H1 (cell line): ENCODE data around the gene IREB2. TPM values are rescaled to one million over a fixed set of nuclear protein-coding genes. Genes with fewer than 3 reads are reported as not detected.
A peak's percentile ranks its signal among the peaks of the same experiment; 100 is the strongest.

ENCODE experiments used
- CTCF ChIA-PET: fragments of 300-600 bp; sonication (Branson Sonifier 250); formaldehyde crosslinking; loops from one replicate; lab custom pipeline; 2021; ENCODE audit not compliant: partially characterized antibody; lab: Charles Lee
- POLR2A ChIA-PET: fragments of 300-600 bp; sonication (Branson Sonifier 250); formaldehyde crosslinking; loops from one replicate; lab custom pipeline; 2021; ENCODE audit warnings: inconsistent platforms; ENCODE audit not compliant: partially characterized antibody; lab: Charles Lee
- DNase-seq, 2 experiments: peaks; one replicate each; pipeline versions ENCODE4 v3.0.0 to v3.0.0-alpha.2; 2010 to 2022; ENCODE audit warnings: low spot score in 2 of 2, low read depth in 1 of 2, mixed read lengths in 1 of 2
- FAIRE-seq: peaks from 2 replicates; lab custom pipeline; 2011; peaks lifted over from hg19 to GRCh38; lab: Jason Lieb, UNC
- H2AFZ ChIP-seq: 2 replicates; pipeline ENCODE4 v1.8.1; 2012; ENCODE audit warnings: low read length, inconsistent platforms
- H2AK5ac ChIP-seq: 2 replicates; pipeline ENCODE4 v1.6.1; 2013; ENCODE audit warnings: low read depth, low read length
- H2BK120ac ChIP-seq: replicated peaks from 2 replicates; pipeline ENCODE3; 2013; ENCODE audit warnings: low read depth, low read length, inconsistent platforms
- H2BK12ac ChIP-seq: 2 replicates; pipeline ENCODE4 v1.6.1; 2013; ENCODE audit warnings: low read depth, low read length
- H2BK15ac ChIP-seq: 2 replicates; pipeline ENCODE4 v1.6.1; 2013; ENCODE audit warnings: low read length
- H2BK20ac ChIP-seq: 2 replicates; pipeline ENCODE4 v1.6.1; 2013; ENCODE audit warnings: low read length
- H2BK5ac ChIP-seq: 2 replicates; pipeline ENCODE4 v1.6.1; 2013; ENCODE audit warnings: low read depth, low read length
- H3K14ac ChIP-seq: 2 replicates; pipeline ENCODE4 v1.6.1; 2013; ENCODE audit warnings: inconsistent platforms; ENCODE audit not compliant: insufficient read length
- H3K18ac ChIP-seq: 2 replicates; pipeline ENCODE4 v1.6.1; 2013; ENCODE audit warnings: low read length; ENCODE audit errors: extremely low read depth
- H3K23ac ChIP-seq: 2 replicates; pipeline ENCODE4 v1.6.1; 2013; ENCODE audit warnings: inconsistent platforms; ENCODE audit not compliant: insufficient read length
- H3K23me2 ChIP-seq: 2 replicates; pipeline ENCODE4 v1.6.1; 2013; ENCODE audit warnings: low read depth, low read length
- H3K27ac ChIP-seq: 2 replicates; pipeline ENCODE4 v1.6.1; 2011; ENCODE audit warnings: low read depth, low read length, inconsistent platforms
- H3K27me3 ChIP-seq, 4 experiments: replicated peaks in 1 of 4; 1 replicate in 1 of 4; 2 replicates in 3 of 4; pipeline versions ENCODE4 v1.6.1 to v1.8.1; 2011 to 2013; ENCODE audit warnings: low read length in 3 of 4, mild to moderate bottlenecking in 3 of 4, inconsistent platforms in 2 of 4, mixed read lengths in 2 of 4, moderate library complexity in 1 of 4; ENCODE audit not compliant: control insufficient read depth in 3 of 4, insufficient read depth in 3 of 4; ENCODE audit errors: extremely low read depth in 1 of 4
- H3K36me3 ChIP-seq, 4 experiments: 2 replicates each; pipeline versions ENCODE4 v1.6.1 to v1.8.1; 2011 to 2013; ENCODE audit warnings: mild to moderate bottlenecking in 4 of 4, low read length in 3 of 4, moderate library complexity in 2 of 4, control low read depth in 1 of 4, inconsistent platforms in 1 of 4; ENCODE audit not compliant: insufficient read depth in 4 of 4, control insufficient read depth in 2 of 4
- H3K4ac ChIP-seq: replicated peaks from 2 replicates; pipeline ENCODE3; 2013; ENCODE audit warnings: low read length, low read depth, mixed read lengths, inconsistent platforms; ENCODE audit not compliant: insufficient read length
- H3K4me1 ChIP-seq, 4 experiments: replicated peaks in 1 of 4; 1 replicate in 1 of 4; 2 replicates in 3 of 4; pipeline versions ENCODE4 v1.6.1 to v1.8.1; 2011 to 2013; ENCODE audit warnings: low read length in 3 of 4, inconsistent platforms in 2 of 4, mixed read lengths in 1 of 4; ENCODE audit not compliant: insufficient read depth in 4 of 4, control insufficient read depth in 3 of 4
- H3K4me2 ChIP-seq, 2 experiments: 2 replicates each; pipeline versions ENCODE4 v1.6.1 to v1.8.1; 2011 to 2013; ENCODE audit warnings: low read depth in 2 of 2, low read length in 2 of 2, control low read depth in 1 of 2, inconsistent platforms in 1 of 2, mild to moderate bottlenecking in 1 of 2; ENCODE audit not compliant: insufficient read depth in 1 of 2
- H3K4me3 ChIP-seq, 4 experiments: fragments of 200-600, 300-600 bp in 1 of 4; sonication (generic), shearing (Covaris generic), sonication (Bioruptor Twin) in 1 of 4; 2 replicates each; pipeline versions ENCODE4 v1.5.1 to v1.8.1; 2011 to 2016; ENCODE audit warnings: low read length in 4 of 4, low read depth in 3 of 4, control low read depth in 2 of 4, inconsistent platforms in 2 of 4, mild to moderate bottlenecking in 2 of 4, mixed read lengths in 1 of 4, moderate library complexity in 1 of 4; ENCODE audit not compliant: insufficient read depth in 2 of 4; ENCODE audit errors: extremely low read depth in 1 of 4
- H3K56ac ChIP-seq: replicated peaks from 2 replicates; pipeline ENCODE3; 2013; ENCODE audit warnings: low read depth, mild to moderate bottlenecking, mixed read lengths, low read length, inconsistent platforms; ENCODE audit not compliant: insufficient read length
- H3K79me1 ChIP-seq: 2 replicates; pipeline ENCODE4 v1.6.1; 2013; ENCODE audit warnings: low read depth, low read length, control low read depth
- H3K79me2 ChIP-seq, 2 experiments: 2 replicates each; pipeline versions ENCODE4 v1.6.1 to v1.8.1; 2012 to 2013; ENCODE audit warnings: low read length in 2 of 2, mild to moderate bottlenecking in 2 of 2, inconsistent platforms in 1 of 2; ENCODE audit not compliant: insufficient read depth in 2 of 2, control insufficient read depth in 1 of 2
- H3K9ac ChIP-seq, 4 experiments: replicated peaks in 1 of 4; 1 replicate in 1 of 4; 2 replicates in 3 of 4; pipeline versions ENCODE4 v1.6.1 to v1.8.1; 2011 to 2013; ENCODE audit warnings: low read depth in 3 of 4, low read length in 3 of 4, control low read depth in 2 of 4, mild to moderate bottlenecking in 2 of 4, moderate library complexity in 2 of 4, inconsistent platforms in 1 of 4; ENCODE audit errors: extremely low read depth in 1 of 4
- H3K9me3 ChIP-seq, 2 experiments: 2 replicates each; pipeline versions ENCODE4 v1.6.1 to v1.8.1; 2012 to 2013; ENCODE audit warnings: mild to moderate bottlenecking in 2 of 2, moderate library complexity in 2 of 2, control low read depth in 1 of 2, inconsistent platforms in 1 of 2, low read depth in 1 of 2, low read length in 1 of 2, mixed read lengths in 1 of 2; ENCODE audit not compliant: insufficient read depth in 2 of 2
- H4K20me1 ChIP-seq, 2 experiments: replicated peaks in 1 of 2; 2 replicates each; pipeline versions ENCODE3 to v1.8.1; 2011 to 2013; ENCODE audit warnings: inconsistent platforms in 2 of 2, low read length in 2 of 2, mild to moderate bottlenecking in 1 of 2; ENCODE audit not compliant: insufficient read depth in 2 of 2, control insufficient read depth in 1 of 2
- H4K5ac ChIP-seq: 2 replicates; pipeline ENCODE4 v1.6.1; 2013; ENCODE audit warnings: low read length, low read depth, mixed read lengths, inconsistent platforms; ENCODE audit not compliant: insufficient read length
- H4K8ac ChIP-seq: 2 replicates; pipeline ENCODE4 v1.8.0; 2013; ENCODE audit warnings: mild to moderate bottlenecking, moderate library complexity, low read length, inconsistent platforms; ENCODE audit not compliant: insufficient read depth; ENCODE audit errors: extremely low read depth
- H4K91ac ChIP-seq: replicated peaks from 2 replicates; pipeline ENCODE3; 2013; ENCODE audit warnings: low read length, mixed read lengths, inconsistent platforms; ENCODE audit not compliant: insufficient read length
- ATF2 ChIP-seq: IDR thresholded peaks from 2 replicates; pipeline ENCODE4 v1.6.1; 2012; ENCODE audit warnings: low read length, inconsistent platforms
- EGR1 ChIP-seq: IDR thresholded peaks from 2 replicates; pipeline ENCODE4 v1.6.1; 2011; ENCODE audit warnings: low read depth, low read length, borderline replicate concordance
- JUN ChIP-seq: IDR thresholded peaks from 2 replicates; pipeline ENCODE4 v1.6.1; 2011; ENCODE audit warnings: low read depth, mild to moderate bottlenecking, improper control_type of control experiment, low read length
- MAFK ChIP-seq: IDR thresholded peaks from 2 replicates; pipeline ENCODE4 v1.6.1; 2012; ENCODE audit warnings: low read depth, mild to moderate bottlenecking, improper control_type of control experiment, low read length
- NRF1 ChIP-seq: IDR thresholded peaks from 2 replicates; pipeline ENCODE4 v1.6.1; 2011; ENCODE audit warnings: mild to moderate bottlenecking, low read depth, low read length, improper control_type of control experiment
- PHF8 ChIP-seq: fragments of 200-600 bp; sonication (generic); conservative IDR thresholded peaks from 2 replicates; pipeline ENCODE4 v1.7.1; 2012; ENCODE audit warnings: low read depth, mild to moderate bottlenecking, inconsistent platforms, low read length, moderate library complexity
- RFX5 ChIP-seq: IDR thresholded peaks from 2 replicates; pipeline ENCODE4 v1.6.1; 2011; ENCODE audit warnings: low read depth, low read length, improper control_type of control experiment, borderline replicate concordance
- RNF2 ChIP-seq: fragments of 200-900, 300-1000 bp; sonication (generic); IDR thresholded peaks from 2 replicates; pipeline ENCODE4 v1.7.1; 2016; ENCODE audit warnings: borderline replicate concordance, low read depth, mild to moderate bottlenecking, antibody characterized with exemption, low read length; ENCODE audit not compliant: poor library complexity, severe bottlenecking; ENCODE audit errors: missing control alignments
- SAP30 ChIP-seq: fragments of 300-600 bp; sonication (generic); IDR thresholded peaks from 2 replicates; pipeline ENCODE4 v1.7.1; 2012; ENCODE audit warnings: low read length, moderate library complexity, mild to moderate bottlenecking, inconsistent platforms; ENCODE audit not compliant: insufficient read depth, insufficient replicate concordance
- SP1 ChIP-seq: IDR thresholded peaks from 2 replicates; pipeline ENCODE4 v1.6.1; 2011; ENCODE audit warnings: low read depth, low read length
- WGBS, 2 experiments: shearing (Covaris generic) in 1 of 2; methylation state at CpG; one replicate each; pipeline versions ENCODE4 v1.1.6 to v1.1.7; 2013 to 2015; ENCODE audit warnings: low lambda C conversion rate in 2 of 2, mixed read lengths in 2 of 2, inconsistent platforms in 1 of 2, low coverage in 1 of 2, missing lambda C conversion rate in 1 of 2; ENCODE audit not compliant: insufficient replicate concordance in 2 of 2, insufficient coverage in 1 of 2, insufficient read length in 1 of 2; ENCODE audit errors: extremely low coverage in 1 of 2, missing lambda C conversion rate in 1 of 2; 5-methylcytosine and 5-hydroxymethylcytosine counted together
- polyA plus RNA-seq, 7 experiments: library from polyadenylated mRNA; depleted of rRNA in 3 of 7; stranded (reverse) in 5 of 7; unstranded in 2 of 7; fragments of >200 nt in 5 of 7; fragments of 200-250 nt in 2 of 7; gene quantifications; 1 replicate in 5 of 7; 2 replicates in 1 of 7; 4 replicates in 1 of 7; pipeline versions ENCODE4 v1.2.1 to v1.2.3, GENCODE V29; 2011 to 2013; ENCODE audit warnings: missing spikeins in 2 of 7, mixed read lengths in 2 of 7
- total RNA-seq: library from RNA; stranded (reverse); fragmentation: NEBNext Ultra II Directional; extraction: Animal tissue kit (Norgen Biotek cat#: 25700); gene quantifications from 2 replicates; pipeline ENCODE4 v1.2.1, GENCODE V29; 2021
- TF ChIP-seq, protein P1 (sequence below): IDR thresholded peaks from 2 replicates; pipeline ENCODE4 v1.6.1; 2012; ENCODE audit warnings: inconsistent platforms

Gene IREB2
- total and polyA plus RNA-seq, 2 of the 8 experiments (the other 6 are each of a cell fraction or from before 2014, with no cell fraction given): 21.0 to 103 TPM

GRCh38 chr15:78393137-78393536 lies 44.9 kb upstream of the IREB2 start:
- Histone ChIP-seq H3K4me3 (no peak overlapping the region), H3K9me3 (no peaks in the 10 kb centered on the region), H4K91ac (no peak overlapping the region), H3K79me1 (no peaks in the 10 kb centered on the region), H2BK5ac (no peak overlapping the region), H4K20me1 (no peaks in the 10 kb centered on the region), H3K18ac (no peak overlapping the region), H3K14ac (no peak overlapping the region), H3K4ac (no peak overlapping the region), H2AFZ (no peak overlapping the region), H3K4me1 (peaks cover 2 to 29% (median 21%) of the 10 kb centered on the region in 4 experiments), H3K79me2 (no peaks in the 10 kb centered on the region), H3K23me2 (no peaks in the 10 kb centered on the region), H2BK12ac (peak overlapping the region; percentile 32; the same call in 1 of the 2 replicates), H3K27me3 (peaks cover 0 to 2% (median 0%) of the 10 kb centered on the region in 4 experiments; a peak in 2 of 7 replicates), H2BK15ac (no peak overlapping the region), H4K5ac (no peak overlapping the region), H2BK120ac (no peak overlapping the region), H4K8ac (no peak overlapping the region), H3K23ac (no peak overlapping the region), H3K36me3 (no peaks in the 10 kb centered on the region), H3K9ac (no peak overlapping the region), H3K56ac (no peak overlapping the region), H2AK5ac (0 out of 2 replicates have a peak overlapping the region, but pooled peaks have one; percentile 6), H2BK20ac (peak overlapping the region; percentile 64; the same call in 1 of the 2 replicates), H3K27ac (no peak overlapping the region), H3K4me2 (no peak overlapping the region)
- 92% methylated on average over 1 of the region's 1 CpG; no CpG with 5 or more reads in 1 of the 2 experiments for WGBS, 2 experiments
- no peak for DNase-seq
- POLR2A ChIA-PET: interaction anchor here (1.0 to 1.3 kb wide), 3 partner anchors 9 to 53 kb away, joined by 3 to 4 read pairs (median 3); partner anchors contain the start of genes CRABP1 and IREB2
- no peak for FAIRE-seq
- CTCF ChIA-PET: interaction anchor here (8.5 to 9.9 kb wide), 2 partner anchors 21 to 81 kb away, joined by 104 to 240 read pairs; no protein-coding TSS in a partner anchor
- TF ChIP-seq, protein P1, sequence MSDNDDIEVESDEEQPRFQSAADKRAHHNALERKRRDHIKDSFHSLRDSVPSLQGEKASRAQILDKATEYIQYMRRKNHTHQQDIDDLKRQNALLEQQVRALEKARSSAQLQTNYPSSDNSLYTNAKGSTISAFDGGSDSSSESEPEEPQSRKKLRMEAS: no peak
- TF ChIP-seq JUN (no peak), SAP30 (no peak), RFX5 (no peak), EGR1 (no peak), SP1 (no peak), ATF2 (no peak), RNF2 (no peak), PHF8 (no peak), MAFK (no peak), NRF1 (no peak)
